HCT116 (cell line): ENCODE data around the gene GATC. TPM values are rescaled to one million over a fixed set of nuclear protein-coding genes. Genes with fewer than 3 reads are reported as not detected.

Experiments
- ATAC-seq: fragments of 200-7000 bp; cut with Tn5 transposase; 2 replicates; pipeline ENCODE4 v1.9.1; 2020; ENCODE audit warnings: mild to moderate bottlenecking, moderate library complexity
- BruUV-seq: library from RNA; stranded (reverse); fragments of 400-500 nt; replicated peaks from 2 replicates; lab custom pipeline; 2021; lab: Mats Ljungman, UMichigan
- CTCF ChIA-PET: fragments of 300-600 bp; sonication (Branson Sonifier 250); formaldehyde crosslinking; loops from one replicate; lab custom pipeline; 2021; ENCODE audit warnings: antibody characterized with exemption; lab: Charles Lee
- POLR2A ChIA-PET: fragments of 300-600, 350-600 bp; sonication (Branson Sonifier 250); formaldehyde crosslinking; loops from one replicate; lab custom pipeline; 2021; ENCODE audit warnings: antibody characterized with exemption; lab: Charles Lee
- RAD21 ChIA-PET, 2 experiments: fragments of 300-600 bp; sonication (Branson Sonifier 250); formaldehyde crosslinking; loops; one replicate each; lab custom pipeline; 2023; ENCODE audit warnings: low total read pairs in 2 of 2; ENCODE audit not compliant: uncharacterized antibody in 2 of 2, unreplicated experiment in 2 of 2, low non-redundant PET in 1 of 2; lab: Charles Lee
- DNase-seq: peaks from one replicate; pipeline ENCODE4 v3.0.0-alpha.2; 2010; ENCODE audit warnings: low read depth, low spot score
- H2AFZ ChIP-seq: fragments of 200-600 bp; shearing (Covaris generic), sonication (generic); 2 replicates; pipeline ENCODE4 v1.6.1; 2017; ENCODE audit warnings: low read depth, mixed run types, mixed read lengths, antibody characterized with exemption, low read length; ENCODE audit not compliant: poor library complexity, severe bottlenecking
- H3K27ac ChIP-seq: 2 replicates; pipeline ENCODE4 v1.5.1; 2012; ENCODE audit warnings: low read depth, low read length
- H3K27me3 ChIP-seq: fragments of 200-600 bp; sonication (generic); 2 replicates; pipeline ENCODE4 v1.6.1; 2016; ENCODE audit warnings: mixed run types, low read length, mixed read lengths; ENCODE audit not compliant: insufficient read depth
- H3K36me3 ChIP-seq, 2 experiments: fragments of 200-500 bp in 1 of 2; fragments of 200-600 bp in 1 of 2; sonication (Bioruptor generic) in 1 of 2; sonication (generic) in 1 of 2; 2 replicates each; pipeline versions ENCODE4 v1.5.1 to v1.6.1; 2014 to 2016; ENCODE audit warnings: low read length in 2 of 2, inconsistent platforms in 1 of 2, mixed read lengths in 1 of 2, mixed run types in 1 of 2; ENCODE audit not compliant: insufficient read depth in 2 of 2, control insufficient read depth in 1 of 2
- H3K4me1 ChIP-seq, 2 experiments: fragments of 200-600 bp in 1 of 2; sonication (generic) in 1 of 2; 2 replicates each; pipeline versions ENCODE4 v1.5.1 to v1.6.1; 2012 to 2017; ENCODE audit warnings: low read length in 2 of 2, inconsistent platforms in 1 of 2, mild to moderate bottlenecking in 1 of 2, mixed read lengths in 1 of 2, mixed run types in 1 of 2, moderate library complexity in 1 of 2; ENCODE audit not compliant: insufficient read depth in 2 of 2, control insufficient read depth in 1 of 2
- H3K4me2 ChIP-seq: fragments of 200-600 bp; sonication (generic); 2 replicates; pipeline ENCODE4 v1.6.1; 2017; ENCODE audit warnings: mixed run types, low read length, mixed read lengths
- H3K4me3 ChIP-seq, 2 experiments: fragments of 200-600 bp in 1 of 2; sonication (generic) in 1 of 2; replicated peaks in 1 of 2; 2 replicates each; pipeline ENCODE4 v1.5.1; 2011 to 2016; ENCODE audit warnings: low read length in 2 of 2, control low read depth in 1 of 2, low read depth in 1 of 2, mild to moderate bottlenecking in 1 of 2, mixed read lengths in 1 of 2, mixed run types in 1 of 2
- H3K79me2 ChIP-seq: fragments of 200-600 bp; sonication (generic); 2 replicates; pipeline ENCODE4 v1.6.1; 2017; ENCODE audit warnings: mild to moderate bottlenecking, mixed run types, low read length, moderate library complexity, mixed read lengths; ENCODE audit not compliant: insufficient read depth
- H3K9ac ChIP-seq: fragments of 200-600 bp; sonication (generic); 2 replicates; pipeline ENCODE4 v1.6.1; 2016; ENCODE audit warnings: low read length, mixed read lengths
- H3K9me2 ChIP-seq: fragments of 200-600 bp; sonication (generic), shearing (Covaris generic); 2 replicates; pipeline ENCODE4 v1.6.1; 2017; ENCODE audit warnings: mixed run types, mild to moderate bottlenecking, moderate library complexity; ENCODE audit not compliant: insufficient read depth
- H3K9me3 ChIP-seq, 2 experiments: fragments of 200-500 bp in 1 of 2; fragments of 200-600 bp in 1 of 2; sonication (Bioruptor generic) in 1 of 2; sonication (generic) in 1 of 2; 2 replicates each; pipeline ENCODE4 v1.6.1; 2014 to 2017; ENCODE audit warnings: low read length in 2 of 2, mixed read lengths in 2 of 2, inconsistent platforms in 1 of 2, low read depth in 1 of 2, mild to moderate bottlenecking in 1 of 2, mixed run types in 1 of 2, moderate library complexity in 1 of 2; ENCODE audit not compliant: control insufficient read depth in 1 of 2, insufficient read depth in 1 of 2
- H4K20me1 ChIP-seq: fragments of 200-600 bp; sonication (generic), shearing (Covaris generic); 2 replicates; pipeline ENCODE4 v1.6.1; 2017; ENCODE audit warnings: mixed run types, mild to moderate bottlenecking, moderate library complexity; ENCODE audit not compliant: insufficient read depth
- EGR1 ChIP-seq: IDR thresholded peaks from 2 replicates; pipeline ENCODE4 v1.6.1; 2012; ENCODE audit warnings: low read depth
- EZH2phosphoT487 ChIP-seq: fragments of 200-600 bp; IDR thresholded peaks from 2 replicates; pipeline ENCODE4 v1.6.1; 2018; ENCODE audit warnings: antibody characterized with exemption, borderline replicate concordance
- JUND ChIP-seq: IDR thresholded peaks from 2 replicates; pipeline ENCODE4 v1.6.1; 2012
- RAD21 ChIP-seq: IDR thresholded peaks from 2 replicates; pipeline ENCODE4 v1.6.1; 2012; ENCODE audit warnings: low read depth, mild to moderate bottlenecking
- SP1 ChIP-seq: IDR thresholded peaks from 2 replicates; pipeline ENCODE4 v1.6.1; 2012; ENCODE audit warnings: low read depth
- TCF7L2 ChIP-seq: IDR thresholded peaks from 2 replicates; pipeline ENCODE4 v1.7.0; 2011; ENCODE audit warnings: borderline replicate concordance, inconsistent platforms; ENCODE audit not compliant: insufficient read depth, insufficient read length; ENCODE audit errors: extremely low read depth
- ZNF274 ChIP-seq: fragments of 200-500 bp; sonication (Bioruptor generic); IDR thresholded peaks from 2 replicates; pipeline ENCODE4 v1.6.1; 2014; ENCODE audit warnings: mild to moderate bottlenecking, low read depth, low read length, inconsistent platforms
- intact Hi-C: fragments of 100-400 bp; cut with micrococcal nuclease; formaldehyde crosslinking; loops from 2 replicates; pipeline ENCODE4 v1.10.0; 2022
- total RNA-seq: library from RNA; stranded (reverse); gene quantifications from one replicate; pipeline ENCODE4 v1.2.1, GENCODE V29; 2021; ENCODE audit not compliant: unreplicated experiment
- TF ChIP-seq, protein P1 (sequence below), 3 experiments: fragments of 200-600 bp in 1 of 3; sonication (generic) in 1 of 3; IDR thresholded peaks in 2 of 3; conservative IDR thresholded peaks in 1 of 3; 2 replicates each; pipeline ENCODE4 v1.5.1; 2012 to 2017; ENCODE audit warnings: low read depth in 2 of 3, low read length in 2 of 3, antibody characterized with exemption in 1 of 3, borderline replicate concordance in 1 of 3, control low read depth in 1 of 3, mild to moderate bottlenecking in 1 of 3, mixed read lengths in 1 of 3, mixed run types in 1 of 3, moderate library complexity in 1 of 3; ENCODE audit not compliant: insufficient read depth in 1 of 3
- TF ChIP-seq, protein P2 (sequence below): IDR thresholded peaks from 2 replicates; pipeline ENCODE4 v1.6.1; 2012; ENCODE audit warnings: low read depth

Gene GATC
- total RNA-seq, 1 experiment from 2014 or later: 48.7 TPM

DNA sequence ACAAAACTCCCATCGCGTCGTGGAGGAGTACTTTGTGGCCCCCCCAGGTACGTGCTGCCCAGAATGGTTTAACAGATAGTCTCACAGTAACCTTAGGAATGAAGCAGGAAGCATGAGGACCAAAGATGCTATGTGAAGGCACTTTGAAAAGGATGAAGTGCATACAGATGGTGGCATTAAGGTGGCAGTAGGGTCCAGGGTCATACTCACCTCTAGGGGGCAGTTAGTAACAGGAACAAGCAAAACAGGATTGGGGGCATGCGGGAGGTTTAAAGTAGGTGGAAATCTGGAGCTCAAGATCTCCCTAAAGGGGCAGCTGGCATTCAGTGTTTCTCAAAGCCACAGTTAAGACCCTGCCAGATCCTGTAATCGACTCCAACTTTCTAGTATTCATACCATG, 10.9 kb downstream of the GATC start:
- BruUV-seq: no TSS peak
- Histone ChIP-seq H3K27me3 (no peaks in the 10 kb centered on the region), H2AFZ (no peak overlapping the region), H3K9ac (no peak overlapping the region), H3K4me3 (no peak overlapping the region), H3K4me1 (no peaks in the 10 kb centered on the region), H4K20me1 (peaks cover 9% of the 10 kb centered on the region), H3K27ac (no peak overlapping the region), H3K9me2 (no peaks in the 10 kb centered on the region), H3K9me3 (no peaks in the 10 kb centered on the region), H3K4me2 (no peak overlapping the region), H3K79me2 (peaks cover 74% of the 10 kb centered on the region), H3K36me3 (peaks cover 40 to 61% of the 10 kb centered on the region in 2 experiments)
- DNase-seq: no peak
- ATAC-seq: peak; percentile 55
- CTCF ChIA-PET: interaction anchor here (0.9 to 4.2 kb wide), 2 partner anchors 10 to 120 kb away, joined by 3 to 25 read pairs; no protein-coding TSS in a partner anchor
- RAD21 ChIA-PET: no interaction called here
- intact Hi-C loops: no loop called here
- POLR2A ChIA-PET: interaction anchor here (0.5 to 1.0 kb wide), 2 partner anchors 12 to 256 kb away, joined by 3 to 4 read pairs; partner anchors contain the start of gene SRSF9
- TF ChIP-seq, protein P1, sequence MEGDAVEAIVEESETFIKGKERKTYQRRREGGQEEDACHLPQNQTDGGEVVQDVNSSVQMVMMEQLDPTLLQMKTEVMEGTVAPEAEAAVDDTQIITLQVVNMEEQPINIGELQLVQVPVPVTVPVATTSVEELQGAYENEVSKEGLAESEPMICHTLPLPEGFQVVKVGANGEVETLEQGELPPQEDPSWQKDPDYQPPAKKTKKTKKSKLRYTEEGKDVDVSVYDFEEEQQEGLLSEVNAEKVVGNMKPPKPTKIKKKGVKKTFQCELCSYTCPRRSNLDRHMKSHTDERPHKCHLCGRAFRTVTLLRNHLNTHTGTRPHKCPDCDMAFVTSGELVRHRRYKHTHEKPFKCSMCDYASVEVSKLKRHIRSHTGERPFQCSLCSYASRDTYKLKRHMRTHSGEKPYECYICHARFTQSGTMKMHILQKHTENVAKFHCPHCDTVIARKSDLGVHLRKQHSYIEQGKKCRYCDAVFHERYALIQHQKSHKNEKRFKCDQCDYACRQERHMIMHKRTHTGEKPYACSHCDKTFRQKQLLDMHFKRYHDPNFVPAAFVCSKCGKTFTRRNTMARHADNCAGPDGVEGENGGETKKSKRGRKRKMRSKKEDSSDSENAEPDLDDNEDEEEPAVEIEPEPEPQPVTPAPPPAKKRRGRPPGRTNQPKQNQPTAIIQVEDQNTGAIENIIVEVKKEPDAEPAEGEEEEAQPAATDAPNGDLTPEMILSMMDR (IDR thresholded peaks at IDR 0.05 in 2 of 3, conservative IDR thresholded peaks at IDR 0.05 in 1 of 3; ENCODE audit: borderline replicate concordance in 1 of 3, insufficient read depth in 1 of 3, low read depth in 2 of 3, low read length in 2 of 3): peak; percentile 23 to 64 (median 57); a peak in 5 of 6 replicates
- TF ChIP-seq RAD21: peak; percentile 38; the same call in 1 of the 2 replicates
- TF ChIP-seq EGR1: no peak
- TF ChIP-seq TCF7L2: no peak
- TF ChIP-seq JUND: no peak

DNA sequence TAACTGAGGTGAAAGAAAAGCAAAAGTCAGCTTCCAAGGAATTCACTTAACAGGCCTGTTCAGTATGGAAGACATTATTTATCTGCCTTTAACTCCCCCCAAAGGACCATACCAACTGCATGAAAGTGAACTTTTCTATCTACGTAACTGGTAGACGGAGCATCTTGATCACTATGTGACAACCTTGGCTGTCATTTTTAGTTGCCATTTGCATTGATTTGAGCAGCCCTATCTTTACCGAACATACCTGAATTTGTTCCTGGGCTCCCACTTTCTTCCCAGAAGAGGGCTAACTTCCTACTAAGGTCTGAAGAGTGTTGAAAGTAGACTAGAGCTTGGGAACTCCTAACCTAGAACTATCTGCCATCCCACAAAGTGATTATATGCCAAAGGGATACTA, 13.9 kb downstream of the GATC start:
- Histone ChIP-seq H3K4me1 (no peaks in the 10 kb centered on the region), H2AFZ (no peak overlapping the region), H3K27me3 (no peaks in the 10 kb centered on the region), H3K27ac (no peak overlapping the region), H3K36me3 (peaks cover 61 to 76% of the 10 kb centered on the region in 2 experiments), H4K20me1 (peaks cover 18% of the 10 kb centered on the region), H3K79me2 (peaks cover 76% of the 10 kb centered on the region), H3K9ac (no peak overlapping the region), H3K9me2 (no peaks in the 10 kb centered on the region), H3K4me2 (no peak overlapping the region), H3K4me3 (no peak overlapping the region), H3K9me3 (no peaks in the 10 kb centered on the region)
- BruUV-seq: no TSS peak
- ChIA-PET POLR2A (interaction anchor here (1.8 kb wide), 1 partner anchor 9 kb away, joined by 4 read pairs; the partner anchor contains the start of gene SRSF9), CTCF (no interaction called here), RAD21 (no interaction called here)
- DNase-seq: no peak
- intact Hi-C loops: no loop called here
- TF ChIP-seq EGR1 (no peak), EZH2phosphoT487 (no peak), SP1 (no peak), ZNF274 (no peak)
- TF ChIP-seq, protein P2, sequence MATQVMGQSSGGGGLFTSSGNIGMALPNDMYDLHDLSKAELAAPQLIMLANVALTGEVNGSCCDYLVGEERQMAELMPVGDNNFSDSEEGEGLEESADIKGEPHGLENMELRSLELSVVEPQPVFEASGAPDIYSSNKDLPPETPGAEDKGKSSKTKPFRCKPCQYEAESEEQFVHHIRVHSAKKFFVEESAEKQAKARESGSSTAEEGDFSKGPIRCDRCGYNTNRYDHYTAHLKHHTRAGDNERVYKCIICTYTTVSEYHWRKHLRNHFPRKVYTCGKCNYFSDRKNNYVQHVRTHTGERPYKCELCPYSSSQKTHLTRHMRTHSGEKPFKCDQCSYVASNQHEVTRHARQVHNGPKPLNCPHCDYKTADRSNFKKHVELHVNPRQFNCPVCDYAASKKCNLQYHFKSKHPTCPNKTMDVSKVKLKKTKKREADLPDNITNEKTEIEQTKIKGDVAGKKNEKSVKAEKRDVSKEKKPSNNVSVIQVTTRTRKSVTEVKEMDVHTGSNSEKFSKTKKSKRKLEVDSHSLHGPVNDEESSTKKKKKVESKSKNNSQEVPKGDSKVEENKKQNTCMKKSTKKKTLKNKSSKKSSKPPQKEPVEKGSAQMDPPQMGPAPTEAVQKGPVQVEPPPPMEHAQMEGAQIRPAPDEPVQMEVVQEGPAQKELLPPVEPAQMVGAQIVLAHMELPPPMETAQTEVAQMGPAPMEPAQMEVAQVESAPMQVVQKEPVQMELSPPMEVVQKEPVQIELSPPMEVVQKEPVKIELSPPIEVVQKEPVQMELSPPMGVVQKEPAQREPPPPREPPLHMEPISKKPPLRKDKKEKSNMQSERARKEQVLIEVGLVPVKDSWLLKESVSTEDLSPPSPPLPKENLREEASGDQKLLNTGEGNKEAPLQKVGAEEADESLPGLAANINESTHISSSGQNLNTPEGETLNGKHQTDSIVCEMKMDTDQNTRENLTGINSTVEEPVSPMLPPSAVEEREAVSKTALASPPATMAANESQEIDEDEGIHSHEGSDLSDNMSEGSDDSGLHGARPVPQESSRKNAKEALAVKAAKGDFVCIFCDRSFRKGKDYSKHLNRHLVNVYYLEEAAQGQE: no peak
- ATAC-seq: no peak
